Fibroblast of lung (primary cell): Measurements from ENCODE around the gene DOCK4. TPM values are rescaled to one million over a fixed set of nuclear protein-coding genes. Genes with fewer than 3 reads are reported as not detected.

Source experiments
- DNase-seq, 2 donors: peaks; one replicate each; pipeline versions ENCODE4 v3.0.0 to v3.0.0-alpha.2; 2010; ENCODE audit warnings: low read depth in 2 of 2
- H2AFZ ChIP-seq: 2 replicates; pipeline ENCODE4 v1.5.1; 2012; ENCODE audit warnings: low read length, control low read depth, inconsistent platforms
- H3K27ac ChIP-seq: 2 replicates; pipeline ENCODE4 v1.5.1; 2011; ENCODE audit warnings: low read length, control low read depth; ENCODE audit not compliant: insufficient read depth
- H3K27me3 ChIP-seq: 2 replicates; pipeline ENCODE4 v1.5.1; 2011; ENCODE audit warnings: mild to moderate bottlenecking, low read length; ENCODE audit not compliant: control insufficient read depth, insufficient read depth
- H3K36me3 ChIP-seq: 2 replicates; pipeline ENCODE4 v1.5.1; 2011; ENCODE audit warnings: low read length; ENCODE audit not compliant: control insufficient read depth, insufficient read depth
- H3K4me1 ChIP-seq: 2 replicates; pipeline ENCODE4 v1.5.1; 2011; ENCODE audit warnings: low read length; ENCODE audit not compliant: control insufficient read depth, insufficient read depth; ENCODE audit errors: extremely low read depth
- H3K4me2 ChIP-seq: 2 replicates; pipeline ENCODE4 v1.5.1; 2011; ENCODE audit warnings: low read length, control low read depth; ENCODE audit not compliant: insufficient read depth; ENCODE audit errors: extremely low read depth
- H3K4me3 ChIP-seq, 4 experiments: fragments of 200-600 bp in 1 of 4; sonication (generic) in 1 of 4; replicated peaks in 1 of 4; 2 replicates each; pipeline ENCODE4 v1.5.1; 2011 to 2016; ENCODE audit warnings: low read length in 4 of 4, low read depth in 3 of 4, mild to moderate bottlenecking in 3 of 4, control low read depth in 2 of 4, inconsistent platforms in 1 of 4, mixed read lengths in 1 of 4; ENCODE audit not compliant: insufficient read depth in 1 of 4; ENCODE audit errors: control extremely low read depth in 1 of 4
- H3K79me2 ChIP-seq: 2 replicates; pipeline ENCODE4 v1.5.1; 2012; ENCODE audit warnings: mild to moderate bottlenecking, low read length, inconsistent platforms; ENCODE audit not compliant: control insufficient read depth, insufficient read depth
- H3K9ac ChIP-seq: 2 replicates; pipeline ENCODE4 v1.5.1; 2011; ENCODE audit warnings: mild to moderate bottlenecking, low read length, control low read depth; ENCODE audit not compliant: insufficient read depth
- H3K9me3 ChIP-seq: 2 replicates; pipeline ENCODE4 v1.5.1; 2012; ENCODE audit warnings: low read depth, low read length; ENCODE audit not compliant: control insufficient read depth, insufficient read depth
- H4K20me1 ChIP-seq: 2 replicates; pipeline ENCODE4 v1.5.1; 2011; ENCODE audit warnings: low read length; ENCODE audit not compliant: control insufficient read depth, insufficient read depth; ENCODE audit errors: extremely low read depth
- EZH2 ChIP-seq: IDR thresholded peaks from 2 replicates; pipeline ENCODE4 v1.5.1; 2012; ENCODE audit warnings: low read length, control low read depth, mild to moderate bottlenecking; ENCODE audit errors: missing control alignments
- polyA plus RNA-seq, 2 donors: library from polyadenylated mRNA; depleted of rRNA in 1 of 2; stranded (reverse) in 1 of 2; unstranded in 1 of 2; fragments of >200 nt; gene quantifications; 2 replicates each; pipeline ENCODE4 v1.2.1, GENCODE V29; 2011 to 2012; ENCODE audit warnings: missing spikeins in 1 of 2
- total RNA-seq: library from RNA; depleted of rRNA; stranded (reverse); fragments of >200 nt; gene quantifications from 2 replicates; pipeline ENCODE4 v1.2.1, GENCODE V29; 2014
- TF ChIP-seq, protein P1 (sequence below), 2 donors: IDR thresholded peaks in 1 of 2; conservative IDR thresholded peaks in 1 of 2; 1 replicate in 1 of 2; 2 replicates in 1 of 2; pipeline ENCODE4 v1.5.1; 2011 to 2012; ENCODE audit warnings: low read length in 2 of 2, control low read depth in 1 of 2, inconsistent platforms in 1 of 2, low read depth in 1 of 2, mild to moderate bottlenecking in 1 of 2

DOCK4 gene
- total and polyA plus RNA-seq, 2 donors (not counting 1 experiment from before 2014, with no cell fraction given): 20.8 to 39.3 TPM

DNA sequence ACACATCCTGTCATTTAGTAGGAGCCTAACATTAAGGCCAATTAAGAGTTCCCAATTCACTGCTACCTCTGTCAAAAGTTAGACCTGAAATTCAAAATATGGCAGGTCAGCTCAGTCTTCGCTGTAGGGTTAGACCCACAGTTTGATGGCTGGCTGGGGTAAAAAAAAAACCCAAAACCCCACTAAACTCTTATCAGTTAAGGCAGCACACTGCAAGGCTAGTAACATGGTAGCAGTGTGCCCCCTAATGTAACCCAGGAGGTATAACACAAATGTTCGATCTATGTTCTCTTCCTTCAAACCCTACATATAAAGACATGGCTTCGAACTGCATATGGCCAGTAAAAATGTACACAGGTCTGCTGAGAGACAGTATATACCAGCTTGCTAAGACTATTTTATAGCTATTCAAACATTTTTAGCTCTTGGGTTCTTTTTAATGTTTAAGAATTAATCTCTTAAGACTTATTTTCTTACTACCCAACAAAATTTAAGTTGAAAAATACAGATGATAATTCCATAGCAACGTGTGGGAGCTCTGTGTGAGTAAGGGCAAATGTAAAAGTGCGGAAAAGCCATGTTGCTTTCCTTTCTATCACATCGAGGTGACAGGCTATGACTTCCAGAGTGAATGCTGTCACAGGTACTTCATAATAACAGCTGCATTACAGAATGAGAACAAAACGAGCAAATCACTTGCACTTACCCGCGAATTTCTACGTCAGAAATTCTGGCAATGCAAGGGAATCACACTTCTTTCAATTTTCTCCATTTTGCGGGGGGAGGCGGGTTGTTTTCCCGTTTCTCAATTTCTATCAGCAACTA is 475.5 kb downstream of the DOCK4 start:
- H3K36me3 ChIP-seq: peaks cover 1% of the 10 kb centered on the region
- no peaks in the 10 kb centered on the region for H3K79me2 ChIP-seq
- peak; percentile 23 to 60 for DNase-seq
- H3K9me3 ChIP-seq: no peaks in the 10 kb centered on the region
- no peak overlapping the region for H3K27ac ChIP-seq
- H3K4me1 ChIP-seq: peaks cover 2% of the 10 kb centered on the region
- H3K4me2 ChIP-seq: no peak overlapping the region
- H3K4me3 ChIP-seq: no peak overlapping the region
- no peak overlapping the region for H2AFZ ChIP-seq
- TF ChIP-seq, protein P1, sequence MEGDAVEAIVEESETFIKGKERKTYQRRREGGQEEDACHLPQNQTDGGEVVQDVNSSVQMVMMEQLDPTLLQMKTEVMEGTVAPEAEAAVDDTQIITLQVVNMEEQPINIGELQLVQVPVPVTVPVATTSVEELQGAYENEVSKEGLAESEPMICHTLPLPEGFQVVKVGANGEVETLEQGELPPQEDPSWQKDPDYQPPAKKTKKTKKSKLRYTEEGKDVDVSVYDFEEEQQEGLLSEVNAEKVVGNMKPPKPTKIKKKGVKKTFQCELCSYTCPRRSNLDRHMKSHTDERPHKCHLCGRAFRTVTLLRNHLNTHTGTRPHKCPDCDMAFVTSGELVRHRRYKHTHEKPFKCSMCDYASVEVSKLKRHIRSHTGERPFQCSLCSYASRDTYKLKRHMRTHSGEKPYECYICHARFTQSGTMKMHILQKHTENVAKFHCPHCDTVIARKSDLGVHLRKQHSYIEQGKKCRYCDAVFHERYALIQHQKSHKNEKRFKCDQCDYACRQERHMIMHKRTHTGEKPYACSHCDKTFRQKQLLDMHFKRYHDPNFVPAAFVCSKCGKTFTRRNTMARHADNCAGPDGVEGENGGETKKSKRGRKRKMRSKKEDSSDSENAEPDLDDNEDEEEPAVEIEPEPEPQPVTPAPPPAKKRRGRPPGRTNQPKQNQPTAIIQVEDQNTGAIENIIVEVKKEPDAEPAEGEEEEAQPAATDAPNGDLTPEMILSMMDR (conservative IDR thresholded peaks at IDR 0.05 in 1 of 2, IDR thresholded peaks at IDR 0.05 in 1 of 2; ENCODE audit: low read depth in 1 of 2, low read length in 2 of 2): peak; percentile 47 to 62
- no peak for TF ChIP-seq EZH2
- no peaks in the 10 kb centered on the region for H3K27me3 ChIP-seq
- H4K20me1 ChIP-seq: no peaks in the 10 kb centered on the region
- H3K9ac ChIP-seq: no peak overlapping the region

- Histone ChIP-seq H3K4me3 (no peak overlapping the region), H3K4me1 (no peaks in the 10 kb centered on the region), H3K36me3 (peaks cover 1% of the 10 kb centered on the region), H3K79me2 (no peaks in the 10 kb centered on the region), H3K9ac (no peak overlapping the region), H3K9me3 (no peaks in the 10 kb centered on the region), H3K27ac (no peak overlapping the region), H3K27me3 (no peaks in the 10 kb centered on the region), H2AFZ (no peak overlapping the region), H4K20me1 (no peaks in the 10 kb centered on the region), H3K4me2 (no peak overlapping the region)
- TF ChIP-seq, protein P1 (conservative IDR thresholded peaks at IDR 0.05 in 1 of 2, IDR thresholded peaks at IDR 0.05 in 1 of 2; ENCODE audit: low read depth in 1 of 2, low read length in 2 of 2): no peak
- no peak for TF ChIP-seq EZH2
- no peak for DNase-seq
These were observed 476.1 kb downstream of the DOCK4 start for GRCh38 chr7:111730057-111730456.

DNA sequence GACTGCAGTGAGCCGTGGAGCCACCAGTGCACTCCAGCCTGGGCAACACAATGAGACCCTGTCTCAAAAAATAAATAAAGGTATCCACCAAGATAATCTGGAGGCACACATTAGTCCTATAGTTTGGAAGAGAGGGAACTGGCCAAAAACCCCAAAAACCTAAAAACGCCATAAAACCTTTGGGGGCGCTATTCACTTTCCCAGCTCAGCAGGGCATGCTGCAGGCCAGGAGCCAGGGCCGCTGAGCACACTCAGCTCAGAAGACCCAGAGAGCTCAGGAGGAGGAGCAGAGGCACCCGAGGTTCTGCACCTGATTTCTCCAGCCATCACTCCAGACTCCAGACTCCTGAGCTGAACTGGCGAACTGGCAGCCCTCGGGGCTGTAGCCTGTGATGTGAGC is 476.7 kb downstream of the DOCK4 start:
- no peak overlapping the region for H3K9ac ChIP-seq
- DNase-seq: no peak
- H3K4me1 ChIP-seq: no peaks in the 10 kb centered on the region
- no peak overlapping the region for H3K4me2 ChIP-seq
- no peaks in the 10 kb centered on the region for H3K9me3 ChIP-seq
- no peaks in the 10 kb centered on the region for H4K20me1 ChIP-seq
- no peak overlapping the region for H2AFZ ChIP-seq
- peaks cover 1% of the 10 kb centered on the region for H3K36me3 ChIP-seq
- no peak overlapping the region for H3K27ac ChIP-seq
- H3K4me3 ChIP-seq: no peak overlapping the region
- no peaks in the 10 kb centered on the region for H3K27me3 ChIP-seq
- no peak for TF ChIP-seq EZH2
- TF ChIP-seq, protein P1 (conservative IDR thresholded peaks at IDR 0.05 in 1 of 2, IDR thresholded peaks at IDR 0.05 in 1 of 2; ENCODE audit: low read depth in 1 of 2, low read length in 2 of 2): no peak
- no peaks in the 10 kb centered on the region for H3K79me2 ChIP-seq
